ENCODE results near the gene TASP1.

DNA sequence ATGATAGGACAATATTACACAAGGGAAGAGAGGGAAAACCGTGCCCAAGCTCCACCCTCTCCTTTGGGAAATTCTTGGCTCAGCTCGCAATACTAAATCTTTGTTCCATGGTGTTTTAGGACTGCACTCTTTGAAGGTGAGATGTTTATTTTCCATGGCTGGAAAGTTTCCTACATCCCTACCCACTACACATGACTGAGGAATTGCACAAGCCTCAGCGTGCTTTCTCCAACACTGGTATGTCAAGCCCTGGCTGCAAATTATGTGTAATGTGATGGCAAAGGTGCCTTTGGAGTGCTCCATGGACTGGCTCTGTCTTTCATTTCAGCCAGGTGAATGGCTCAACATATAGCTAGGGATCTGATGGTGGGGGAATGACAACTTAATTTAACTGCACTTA, 283.3 kb downstream of the TASP1 start:
- TF ChIP-seq SIN3A (IDR thresholded peaks at IDR 0.05; ENCODE audit: borderline replicate concordance, insufficient read depth, low read depth, low read length) (no peak), REST (IDR thresholded peaks at IDR 0.05; ENCODE audit: insufficient read depth in 1 of 2, low read depth in 2 of 2, low read length in 1 of 2) (no peak), POLR2AphosphoS5 (IDR thresholded peaks at IDR 0.05; ENCODE audit: low read depth, low read length) (no peak)
- TF ChIP-seq, protein P1, sequence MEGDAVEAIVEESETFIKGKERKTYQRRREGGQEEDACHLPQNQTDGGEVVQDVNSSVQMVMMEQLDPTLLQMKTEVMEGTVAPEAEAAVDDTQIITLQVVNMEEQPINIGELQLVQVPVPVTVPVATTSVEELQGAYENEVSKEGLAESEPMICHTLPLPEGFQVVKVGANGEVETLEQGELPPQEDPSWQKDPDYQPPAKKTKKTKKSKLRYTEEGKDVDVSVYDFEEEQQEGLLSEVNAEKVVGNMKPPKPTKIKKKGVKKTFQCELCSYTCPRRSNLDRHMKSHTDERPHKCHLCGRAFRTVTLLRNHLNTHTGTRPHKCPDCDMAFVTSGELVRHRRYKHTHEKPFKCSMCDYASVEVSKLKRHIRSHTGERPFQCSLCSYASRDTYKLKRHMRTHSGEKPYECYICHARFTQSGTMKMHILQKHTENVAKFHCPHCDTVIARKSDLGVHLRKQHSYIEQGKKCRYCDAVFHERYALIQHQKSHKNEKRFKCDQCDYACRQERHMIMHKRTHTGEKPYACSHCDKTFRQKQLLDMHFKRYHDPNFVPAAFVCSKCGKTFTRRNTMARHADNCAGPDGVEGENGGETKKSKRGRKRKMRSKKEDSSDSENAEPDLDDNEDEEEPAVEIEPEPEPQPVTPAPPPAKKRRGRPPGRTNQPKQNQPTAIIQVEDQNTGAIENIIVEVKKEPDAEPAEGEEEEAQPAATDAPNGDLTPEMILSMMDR (IDR thresholded peaks at IDR 0.05): no peak

Data from Panc1 (cell line).